ENCODE measurements around the gene AMER3. TPM values are rescaled to one million over a fixed set of nuclear protein-coding genes. Genes with fewer than 3 reads are reported as not detected.

Gene AMER3
- total RNA-seq, 1 experiment from 2014 or later = not detected

DNA sequence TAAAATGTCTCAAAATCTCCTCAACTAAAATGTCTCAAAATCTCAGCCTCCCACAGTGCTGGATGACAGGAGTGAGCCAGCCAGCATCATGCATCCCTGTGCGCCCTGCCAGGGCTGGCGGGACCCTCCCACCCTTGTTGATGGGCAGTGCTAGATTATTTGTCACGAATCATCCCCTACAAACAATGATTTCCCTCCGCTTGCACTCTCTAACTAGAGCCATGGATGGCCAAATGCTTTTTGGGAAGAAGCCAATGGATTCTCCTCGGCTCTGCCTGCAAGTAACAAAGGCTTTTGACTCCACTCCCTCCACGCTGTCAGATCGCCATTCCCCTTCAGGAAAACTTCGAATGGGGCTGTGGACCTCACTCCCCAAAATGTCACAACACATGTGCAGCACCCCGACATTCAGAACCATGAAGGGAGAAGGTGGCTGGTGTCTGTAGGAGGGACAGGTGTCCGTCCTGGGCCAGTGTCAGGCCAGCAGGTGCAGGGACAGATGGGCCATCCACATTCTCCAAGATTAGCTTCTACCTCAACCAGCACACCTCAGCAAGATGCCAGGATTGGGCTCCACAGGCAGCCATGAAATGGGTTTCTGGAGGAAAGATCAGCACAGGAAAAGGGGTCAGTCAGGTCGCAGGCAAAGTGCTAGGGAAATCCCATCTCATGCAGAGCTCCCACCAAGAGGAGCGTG, 11.5 kb downstream of the AMER3 start:
- intact Hi-C loops (cut with micrococcal nuclease; ENCODE audit: unreplicated experiment) = no loop called here
- no peaks in the 10 kb centered on the region for H3K27me3 ChIP-seq (replicated peaks; ENCODE audit: insufficient read depth, low read depth, low read length, poor library complexity)
- no peak for TF ChIP-seq EZH2 (IDR thresholded peaks at IDR 0.05; ENCODE audit: borderline replicate concordance, low read depth, low read length, poor library complexity, severe bottlenecking)
- TF ChIP-seq, protein P1, sequence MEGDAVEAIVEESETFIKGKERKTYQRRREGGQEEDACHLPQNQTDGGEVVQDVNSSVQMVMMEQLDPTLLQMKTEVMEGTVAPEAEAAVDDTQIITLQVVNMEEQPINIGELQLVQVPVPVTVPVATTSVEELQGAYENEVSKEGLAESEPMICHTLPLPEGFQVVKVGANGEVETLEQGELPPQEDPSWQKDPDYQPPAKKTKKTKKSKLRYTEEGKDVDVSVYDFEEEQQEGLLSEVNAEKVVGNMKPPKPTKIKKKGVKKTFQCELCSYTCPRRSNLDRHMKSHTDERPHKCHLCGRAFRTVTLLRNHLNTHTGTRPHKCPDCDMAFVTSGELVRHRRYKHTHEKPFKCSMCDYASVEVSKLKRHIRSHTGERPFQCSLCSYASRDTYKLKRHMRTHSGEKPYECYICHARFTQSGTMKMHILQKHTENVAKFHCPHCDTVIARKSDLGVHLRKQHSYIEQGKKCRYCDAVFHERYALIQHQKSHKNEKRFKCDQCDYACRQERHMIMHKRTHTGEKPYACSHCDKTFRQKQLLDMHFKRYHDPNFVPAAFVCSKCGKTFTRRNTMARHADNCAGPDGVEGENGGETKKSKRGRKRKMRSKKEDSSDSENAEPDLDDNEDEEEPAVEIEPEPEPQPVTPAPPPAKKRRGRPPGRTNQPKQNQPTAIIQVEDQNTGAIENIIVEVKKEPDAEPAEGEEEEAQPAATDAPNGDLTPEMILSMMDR (conservative IDR thresholded peaks at IDR 0.05; ENCODE audit: low read depth, low read length) = no peak
- no peaks in the 10 kb centered on the region for H3K9me3 ChIP-seq (ENCODE audit: low read depth, low read length, poor library complexity, severe bottlenecking)
- BruUV-seq (replicated peaks) = no TSS peak
- no peak for DNase-seq (ENCODE audit: low spot score)
- H3K36me3 ChIP-seq (ENCODE audit: insufficient read depth, low read length, poor library complexity, severe bottlenecking) = no peaks in the 10 kb centered on the region
- H3K27ac ChIP-seq (ENCODE audit: low read depth, low read length, poor library complexity, severe bottlenecking) = no peak overlapping the region
- POLR2A ChIA-PET (ENCODE audit: low non-redundant PET) = no interaction called here
- H3K4me3 ChIP-seq (ENCODE audit: low read depth, low read length, poor library complexity, severe bottlenecking) = no peak overlapping the region
- H3K4me1 ChIP-seq (ENCODE audit: insufficient read depth, low read length, poor library complexity, severe bottlenecking) = no peaks in the 10 kb centered on the region
- CTCF ChIA-PET = no interaction called here

DNA sequence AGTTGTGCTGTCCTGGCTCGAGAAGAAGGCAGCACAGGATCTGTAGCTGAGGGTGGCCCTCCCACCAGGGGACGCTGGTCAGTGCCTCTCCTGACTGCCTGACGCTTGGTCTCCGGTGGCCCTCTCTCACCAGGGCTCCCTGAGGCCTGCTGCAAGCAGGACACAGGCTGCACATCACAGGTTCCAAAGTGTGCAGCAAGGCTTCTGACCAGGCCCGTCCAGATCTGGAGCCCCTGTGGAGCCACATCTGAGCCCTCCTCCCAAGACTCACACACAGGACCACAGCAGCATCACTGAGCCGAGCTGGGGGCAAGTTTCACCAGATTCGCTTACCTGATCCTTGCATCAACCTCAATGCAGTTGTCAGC, 12.1 kb downstream of the AMER3 start:
- no TSS peak for BruUV-seq (replicated peaks)
- POLR2A ChIA-PET (ENCODE audit: low non-redundant PET) = no interaction called here
- H3K9me3 ChIP-seq (ENCODE audit: low read depth, low read length, poor library complexity, severe bottlenecking) = no peaks in the 10 kb centered on the region
- no peaks in the 10 kb centered on the region for H3K4me1 ChIP-seq (ENCODE audit: insufficient read depth, low read length, poor library complexity, severe bottlenecking)
- no peak for TF ChIP-seq EZH2 (IDR thresholded peaks at IDR 0.05; ENCODE audit: borderline replicate concordance, low read depth, low read length, poor library complexity, severe bottlenecking)
- H3K27me3 ChIP-seq (replicated peaks; ENCODE audit: insufficient read depth, low read depth, low read length, poor library complexity) = no peaks in the 10 kb centered on the region
- no peak overlapping the region for H3K27ac ChIP-seq (ENCODE audit: low read depth, low read length, poor library complexity, severe bottlenecking)
- no peak for DNase-seq (ENCODE audit: low spot score)
- H3K4me3 ChIP-seq (ENCODE audit: low read depth, low read length, poor library complexity, severe bottlenecking) = no peak overlapping the region
- H3K36me3 ChIP-seq (ENCODE audit: insufficient read depth, low read length, poor library complexity, severe bottlenecking) = no peaks in the 10 kb centered on the region
- CTCF ChIA-PET = no interaction called here
- intact Hi-C loops (cut with micrococcal nuclease; ENCODE audit: unreplicated experiment) = no loop called here

DNA sequence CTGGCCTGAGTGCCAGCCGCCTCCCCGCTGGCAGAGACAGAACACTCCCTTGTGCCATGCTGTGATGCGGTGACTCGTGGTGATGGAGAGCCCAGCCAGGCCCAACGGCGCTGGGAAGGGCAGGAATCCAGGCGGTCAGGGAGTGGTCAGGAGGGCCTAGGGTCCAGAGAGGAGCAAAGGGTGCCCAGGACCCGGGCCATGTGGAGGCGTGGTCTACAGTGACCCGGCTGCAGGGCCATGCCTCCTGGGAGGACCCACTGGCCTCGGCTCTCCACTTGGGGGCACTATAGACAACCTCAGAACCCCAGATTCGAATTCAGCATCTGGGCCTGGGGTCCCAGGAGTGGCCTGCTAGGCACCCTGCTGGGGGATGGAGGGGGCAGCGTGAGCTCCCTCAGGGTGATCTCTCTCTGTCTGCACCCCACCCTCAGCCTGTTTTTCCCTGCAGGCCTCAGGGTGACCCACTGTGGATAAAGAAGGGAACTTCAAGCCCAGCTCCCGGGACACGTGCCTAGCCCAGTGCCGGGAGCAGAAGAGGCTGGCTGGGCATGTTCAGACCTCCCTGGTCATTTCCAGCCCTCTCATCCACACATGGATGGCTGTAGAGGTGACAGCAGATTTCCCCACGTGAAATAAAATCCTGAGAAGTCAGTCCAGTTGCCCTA, 13.0 kb downstream of the AMER3 start:
- intact Hi-C loops (cut with micrococcal nuclease; ENCODE audit: unreplicated experiment) = no loop called here
- H3K4me1 ChIP-seq (ENCODE audit: insufficient read depth, low read length, poor library complexity, severe bottlenecking) = no peaks in the 10 kb centered on the region
- CTCF ChIA-PET = no interaction called here
- POLR2A ChIA-PET (ENCODE audit: low non-redundant PET) = no interaction called here
- no peak for DNase-seq (ENCODE audit: low spot score)
- BruUV-seq (replicated peaks) = no TSS peak
- no peak overlapping the region for H3K4me3 ChIP-seq (ENCODE audit: low read depth, low read length, poor library complexity, severe bottlenecking)
- no peaks in the 10 kb centered on the region for H3K27me3 ChIP-seq (replicated peaks; ENCODE audit: insufficient read depth, low read depth, low read length, poor library complexity)
- no peaks in the 10 kb centered on the region for H3K36me3 ChIP-seq (ENCODE audit: insufficient read depth, low read length, poor library complexity, severe bottlenecking)
- H3K9me3 ChIP-seq (ENCODE audit: low read depth, low read length, poor library complexity, severe bottlenecking) = no peaks in the 10 kb centered on the region
- H3K27ac ChIP-seq (ENCODE audit: low read depth, low read length, poor library complexity, severe bottlenecking) = no peak overlapping the region
- TF ChIP-seq EZH2 (IDR thresholded peaks at IDR 0.05; ENCODE audit: borderline replicate concordance, low read depth, low read length, poor library complexity, severe bottlenecking) = no peak
- TF ChIP-seq, protein P1 (conservative IDR thresholded peaks at IDR 0.05; ENCODE audit: low read depth, low read length) = 0 out of 2 replicates have a peak, but pooled peaks have one; percentile 17
